ENCODE data around the gene ANXA9.

- no peak for TF ChIP-seq MAFK (IDR thresholded peaks at IDR 0.05; ENCODE audit: low read depth, low read length)
- TF ChIP-seq, protein P1, sequence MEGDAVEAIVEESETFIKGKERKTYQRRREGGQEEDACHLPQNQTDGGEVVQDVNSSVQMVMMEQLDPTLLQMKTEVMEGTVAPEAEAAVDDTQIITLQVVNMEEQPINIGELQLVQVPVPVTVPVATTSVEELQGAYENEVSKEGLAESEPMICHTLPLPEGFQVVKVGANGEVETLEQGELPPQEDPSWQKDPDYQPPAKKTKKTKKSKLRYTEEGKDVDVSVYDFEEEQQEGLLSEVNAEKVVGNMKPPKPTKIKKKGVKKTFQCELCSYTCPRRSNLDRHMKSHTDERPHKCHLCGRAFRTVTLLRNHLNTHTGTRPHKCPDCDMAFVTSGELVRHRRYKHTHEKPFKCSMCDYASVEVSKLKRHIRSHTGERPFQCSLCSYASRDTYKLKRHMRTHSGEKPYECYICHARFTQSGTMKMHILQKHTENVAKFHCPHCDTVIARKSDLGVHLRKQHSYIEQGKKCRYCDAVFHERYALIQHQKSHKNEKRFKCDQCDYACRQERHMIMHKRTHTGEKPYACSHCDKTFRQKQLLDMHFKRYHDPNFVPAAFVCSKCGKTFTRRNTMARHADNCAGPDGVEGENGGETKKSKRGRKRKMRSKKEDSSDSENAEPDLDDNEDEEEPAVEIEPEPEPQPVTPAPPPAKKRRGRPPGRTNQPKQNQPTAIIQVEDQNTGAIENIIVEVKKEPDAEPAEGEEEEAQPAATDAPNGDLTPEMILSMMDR (conservative IDR thresholded peaks at IDR 0.05; ENCODE audit: low read depth, low read length) = no peak
- TF ChIP-seq RFX5 (IDR thresholded peaks at IDR 0.05; ENCODE audit: low read depth, low read length) = no peak
- no peak for TF ChIP-seq CEBPB (IDR thresholded peaks at IDR 0.05; ENCODE audit: low read depth, low read length)
- TF ChIP-seq POLR2A (IDR thresholded peaks at IDR 0.05; ENCODE audit: low read depth, low read length) = no peak
- TF ChIP-seq SMC3 (IDR thresholded peaks at IDR 0.05; ENCODE audit: low read depth, low read length) = no peak
These were observed 12.2 kb downstream of the ANXA9 start for GRCh38 chr1:150994248-150994647.

Measured in IMR-90 (cell line).